HL-60/S4 treated with phorbol 12-myristate 13-acetate at 8.2 ng/mL for 4 days and 3 days (cell line): ENCODE measurements around the gene G2E3.

Source experiments
- in situ Hi-C: fragments of 300-500 bp; cut with MboI; formaldehyde crosslinking; loops from 2 replicates; pipeline ENCODE4 v1.15.0; 2022; ENCODE audit warnings: low sequenced_read_pairs

The G2E3 gene

DNA sequence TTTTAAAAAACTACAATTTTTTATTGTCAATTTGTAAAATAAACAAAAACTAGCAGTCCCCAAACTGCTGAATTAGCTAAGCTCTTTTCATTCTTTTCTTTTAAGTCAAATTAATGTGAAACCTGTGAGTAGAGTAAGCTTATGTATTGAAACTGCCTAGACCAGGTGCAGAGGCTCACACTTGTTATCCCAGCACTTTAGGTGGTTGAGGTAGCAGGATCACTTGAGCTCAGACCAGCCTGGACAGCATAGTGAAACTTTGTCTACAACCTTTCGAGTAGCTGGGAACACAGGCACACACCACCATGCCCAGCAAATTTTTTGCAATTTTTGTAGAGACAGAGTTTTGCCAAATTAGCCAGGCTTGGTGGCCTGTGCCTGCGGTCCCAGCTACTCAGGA is 89.5 kb downstream of the G2E3 start:
- in situ Hi-C loops: no loop called here

DNA sequence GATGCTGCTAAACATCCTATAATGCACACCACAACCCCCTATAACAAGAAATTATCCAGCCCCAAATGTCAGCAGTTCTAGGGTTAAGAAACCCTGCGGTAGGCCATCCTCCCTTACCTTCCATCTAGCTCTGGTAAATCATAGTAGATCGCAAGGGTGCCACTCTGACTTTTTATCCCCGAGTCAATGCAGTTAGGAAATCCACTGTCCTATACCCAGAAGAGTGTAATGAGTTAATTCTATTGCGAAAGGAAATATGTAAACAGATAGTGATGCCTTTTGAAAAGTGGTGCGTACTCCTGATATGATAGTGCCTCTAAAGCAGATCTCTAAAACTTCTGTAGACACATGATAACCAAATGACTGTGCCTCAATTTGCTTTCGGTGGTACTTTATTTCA is 93.0 kb downstream of the G2E3 start:
- in situ Hi-C loops: no loop called here

DNA sequence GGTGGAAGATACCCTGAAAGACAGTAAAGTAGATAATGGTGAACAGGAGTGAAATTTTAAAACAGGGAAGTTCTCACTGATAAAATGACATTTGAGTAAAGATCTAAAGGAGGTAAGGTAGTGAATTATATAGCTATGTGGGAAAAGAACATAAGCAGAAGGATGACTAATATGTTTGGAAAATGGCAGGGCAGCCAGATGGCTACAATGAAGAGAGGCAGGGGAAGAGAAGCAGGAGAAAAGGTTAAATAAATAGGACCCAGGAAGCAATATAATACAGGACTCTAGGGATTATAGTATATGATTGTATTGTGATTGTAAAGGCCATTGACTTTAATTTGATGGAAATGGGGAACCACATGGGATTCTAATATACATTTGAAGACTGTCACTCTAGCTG is 96.2 kb downstream of the G2E3 start:
- in situ Hi-C loops: no loop called here

DNA sequence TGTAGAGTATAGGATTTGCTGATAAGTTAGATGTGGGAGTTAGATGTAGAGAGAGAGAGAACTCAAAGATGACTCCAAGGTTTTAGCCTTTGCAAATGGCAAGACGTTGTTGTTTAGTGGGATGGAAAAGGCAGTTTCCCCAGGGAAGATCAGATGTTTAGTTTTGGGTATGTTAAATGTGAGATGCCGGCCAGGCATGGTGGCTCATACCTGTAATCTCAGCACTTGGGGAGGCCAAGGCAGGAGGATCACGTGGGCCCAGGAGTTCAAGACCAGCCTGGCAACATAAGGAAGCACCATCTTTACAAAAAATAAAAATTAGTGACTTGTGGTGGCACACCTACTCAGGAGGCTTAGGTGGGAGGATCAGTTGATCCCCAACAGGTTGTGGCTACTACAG is 96.7 kb downstream of the G2E3 start:
- in situ Hi-C loops: no loop called here

DNA sequence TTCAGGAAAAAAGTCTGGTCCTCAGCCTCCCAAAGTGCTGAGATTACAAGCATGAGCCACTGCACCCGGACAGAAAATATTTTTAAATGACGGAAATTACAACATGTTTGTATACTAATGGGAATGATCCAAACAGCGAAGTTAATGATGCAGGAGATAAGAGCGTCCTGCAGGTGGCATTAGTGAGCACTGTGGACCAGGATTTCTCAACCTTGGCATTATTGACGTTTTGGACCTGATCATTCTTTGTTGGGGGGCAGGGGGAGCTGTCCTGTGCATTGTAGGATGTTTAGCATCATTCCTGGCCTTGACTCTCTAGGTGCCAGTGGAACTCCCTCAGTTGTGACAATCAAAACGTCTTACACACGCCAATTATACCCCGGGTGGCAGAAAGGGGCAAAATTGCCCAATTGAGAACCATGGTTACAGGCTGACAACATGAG is 97.3 kb downstream of the G2E3 start:
- in situ Hi-C loops: no loop called here

DNA sequence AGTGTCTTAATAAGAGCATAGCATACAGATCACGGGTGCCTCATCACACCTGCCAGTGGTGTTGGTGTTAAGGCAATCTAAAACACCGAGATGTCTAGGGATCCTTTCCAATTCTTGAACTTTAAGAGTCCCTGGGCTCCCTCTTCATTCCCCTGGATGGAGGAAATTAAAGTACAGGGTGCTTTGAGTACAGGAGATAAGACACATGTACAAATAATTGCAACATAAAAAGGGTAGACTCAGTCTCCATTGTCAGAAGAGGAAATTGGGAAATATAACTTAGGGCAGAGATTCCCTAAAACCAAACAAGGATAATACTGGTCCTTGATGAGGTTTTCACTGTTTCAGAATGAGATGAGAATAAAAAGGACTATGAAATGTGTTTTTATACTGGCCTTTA is 98.1 kb downstream of the G2E3 start:
- in situ Hi-C loops: no loop called here

DNA sequence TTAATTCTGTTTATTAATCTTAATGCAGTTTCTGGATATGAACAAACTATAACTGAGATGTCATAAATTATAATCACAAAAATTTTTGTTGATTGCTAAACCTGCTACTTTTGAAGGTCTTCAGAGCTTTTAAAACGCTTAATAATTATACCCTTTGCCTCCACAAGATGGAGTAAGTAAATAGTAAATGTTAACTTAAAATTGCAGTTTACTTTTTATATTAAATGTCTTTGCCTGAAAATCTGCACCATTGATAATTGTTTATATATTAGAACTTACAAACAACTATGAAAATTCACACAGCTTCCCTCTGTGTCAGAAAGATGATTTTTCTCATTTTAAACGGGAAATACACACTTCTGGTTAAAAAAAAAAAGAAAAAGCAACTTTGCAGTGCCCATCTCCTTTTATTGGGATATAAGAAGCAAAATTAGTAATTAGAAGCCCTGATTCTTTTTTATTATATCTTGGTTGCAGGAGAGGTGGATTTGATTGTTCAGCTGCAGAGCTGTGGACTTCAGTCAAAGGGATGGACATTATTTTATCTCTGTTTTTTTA is 98.7 kb downstream of the G2E3 start:
- in situ Hi-C loops: no loop called here

DNA sequence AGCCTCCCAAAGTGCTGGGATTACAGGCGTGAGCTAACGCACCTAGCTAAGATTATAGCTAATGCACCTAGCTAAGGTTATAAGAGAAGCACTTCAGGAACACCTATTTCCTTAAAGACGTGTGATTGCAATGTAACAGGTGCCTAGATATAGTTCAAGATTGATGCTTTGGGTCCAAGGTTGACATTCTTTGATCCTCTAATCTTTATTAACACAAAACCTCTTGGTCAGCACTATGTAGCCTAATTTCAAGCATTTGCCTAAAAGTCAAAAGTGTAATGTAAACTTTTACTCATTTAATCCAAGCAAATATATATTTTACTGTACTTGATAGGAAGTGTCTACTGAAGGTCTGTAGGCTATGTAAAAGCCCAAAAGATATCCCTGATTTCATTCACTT is 99.7 kb downstream of the G2E3 start:
- in situ Hi-C loops: no loop called here

DNA sequence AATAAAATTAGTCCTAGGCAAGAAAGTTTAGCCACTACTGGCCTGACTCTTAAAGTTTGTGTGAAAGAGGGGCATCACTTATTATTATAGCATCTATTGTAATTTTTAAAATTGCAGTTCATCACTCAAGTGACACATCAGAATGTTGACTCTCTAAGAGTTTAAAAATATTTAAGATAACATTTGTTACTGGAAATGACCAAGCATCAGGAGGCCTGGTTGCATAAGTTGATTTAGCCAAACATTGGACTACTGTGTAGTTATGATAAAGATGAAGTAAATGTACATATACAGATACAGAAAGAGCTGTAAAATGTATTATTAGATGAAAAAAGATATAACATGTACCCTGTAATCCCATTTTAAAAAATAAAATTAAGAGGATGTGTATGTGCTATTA is 110.6 kb downstream of the G2E3 start:
- in situ Hi-C loops: no loop called here
